T-helper 17 cell (primary cell): ENCODE data around the gene SRGAP2B. TPM values are rescaled to one million over a fixed set of nuclear protein-coding genes. Genes with fewer than 3 reads are reported as not detected.
"Not testable (repeated sequence)": the region's sequence is repeated elsewhere in the genome, so short reads cannot be mapped to it uniquely, and the experiment has no call there.

Experiments used
- ATAC-seq: fragments of 150-1000 bp; cut with Tn5 transposase; 2 replicates; pipeline ENCODE4 v1.10.0; 2021; ENCODE audit warnings: mild to moderate bottlenecking, moderate library complexity
- DNase-seq, 3 donors: peaks; one replicate each; pipeline versions ENCODE4 v3.0.0 to v3.0.0-alpha.2; 2020 to 2021
- H3K9me3 ChIP-seq: one replicate; pipeline ENCODE4 v1.7.0; 2013; ENCODE audit warnings: low read length, mild to moderate bottlenecking; ENCODE audit not compliant: control insufficient read depth, poor library complexity, severe bottlenecking
- H3K27ac Mint-ChIP-seq: one replicate; pipeline ENCODE4 v1.8.0; 2022; ENCODE audit warnings: mild to moderate bottlenecking, moderate library complexity, mixed read lengths
- H3K27me3 Mint-ChIP-seq: one replicate; pipeline ENCODE4 v1.8.0; 2022; ENCODE audit warnings: mixed read lengths
- H3K36me3 Mint-ChIP-seq: one replicate; pipeline ENCODE4 v1.8.0; 2022; ENCODE audit warnings: low read depth, mixed read lengths
- H3K4me1 Mint-ChIP-seq: one replicate; pipeline ENCODE4 v1.8.0; 2022; ENCODE audit warnings: mild to moderate bottlenecking, mixed read lengths
- H3K4me3 Mint-ChIP-seq: one replicate; pipeline ENCODE4 v1.8.0; 2022; ENCODE audit warnings: mild to moderate bottlenecking, moderate library complexity, mixed read lengths
- total RNA-seq, 4 donors: library from RNA in 2 of 4; stranded (reverse) in 2 of 4; gene quantifications; one replicate each; pipeline ENCODE4 v1.2.3 and lab custom pipeline; 2022 to 2026

The SRGAP2B gene
- total RNA-seq, 2 donors from 2014 or later: 22.5 to 23.0 TPM

DNA sequence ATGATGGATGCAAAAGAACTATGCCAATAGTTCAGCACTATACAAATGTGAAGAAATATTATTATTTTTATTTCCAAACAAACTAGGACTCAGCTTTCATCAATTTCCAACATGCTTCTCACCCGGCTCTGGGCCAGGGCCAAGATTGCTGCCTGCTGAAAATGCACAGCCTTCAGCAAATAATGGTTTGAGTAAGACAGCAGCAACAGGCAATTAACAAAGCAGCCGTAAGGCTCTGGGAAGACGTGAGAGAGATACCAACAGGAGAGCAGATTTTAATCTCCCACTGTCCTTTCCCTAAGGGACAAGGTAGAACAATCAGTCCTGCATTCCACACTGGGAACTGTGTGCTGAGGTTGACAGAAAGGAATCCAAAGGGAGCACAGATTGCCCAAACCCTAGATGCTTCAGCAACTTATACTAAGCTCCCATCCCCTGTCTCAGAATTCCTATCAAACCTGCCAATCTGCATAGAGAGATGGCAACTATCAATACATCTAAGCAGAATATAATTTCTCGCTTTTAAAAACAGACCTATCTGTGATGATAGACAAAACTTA lies 134.1 kb downstream of the SRGAP2B start:
- H3K9me3 ChIP-seq, H3K4me1 Mint-ChIP-seq, DNase-seq, H3K27me3 Mint-ChIP-seq, H3K27ac Mint-ChIP-seq, ATAC-seq, H3K36me3 Mint-ChIP-seq, H3K4me3 Mint-ChIP-seq: not testable (repeated sequence)

DNA sequence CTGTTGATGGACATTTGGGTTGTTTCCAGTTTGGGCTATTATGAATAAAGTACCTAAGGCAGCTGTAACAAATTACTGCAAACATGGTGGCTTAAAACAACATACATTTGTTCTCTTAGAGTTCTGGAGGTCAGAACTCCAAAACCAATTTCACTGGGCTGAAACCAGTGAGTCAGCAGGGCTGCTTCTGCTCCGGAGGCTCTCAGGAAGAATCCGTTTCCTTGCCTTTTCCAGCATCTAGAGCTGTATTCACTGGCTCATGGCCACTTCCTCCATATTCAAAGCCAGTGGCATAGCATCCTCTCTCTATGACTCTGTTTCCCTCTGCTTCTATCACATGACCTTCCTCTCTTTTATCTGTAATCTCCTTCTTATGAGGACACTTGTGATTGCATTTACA lies 146.7 kb downstream of the SRGAP2B start:
- H3K27ac Mint-ChIP-seq, H3K9me3 ChIP-seq, DNase-seq, ATAC-seq, H3K36me3 Mint-ChIP-seq, H3K4me3 Mint-ChIP-seq, H3K27me3 Mint-ChIP-seq, H3K4me1 Mint-ChIP-seq: not testable (repeated sequence)

DNA sequence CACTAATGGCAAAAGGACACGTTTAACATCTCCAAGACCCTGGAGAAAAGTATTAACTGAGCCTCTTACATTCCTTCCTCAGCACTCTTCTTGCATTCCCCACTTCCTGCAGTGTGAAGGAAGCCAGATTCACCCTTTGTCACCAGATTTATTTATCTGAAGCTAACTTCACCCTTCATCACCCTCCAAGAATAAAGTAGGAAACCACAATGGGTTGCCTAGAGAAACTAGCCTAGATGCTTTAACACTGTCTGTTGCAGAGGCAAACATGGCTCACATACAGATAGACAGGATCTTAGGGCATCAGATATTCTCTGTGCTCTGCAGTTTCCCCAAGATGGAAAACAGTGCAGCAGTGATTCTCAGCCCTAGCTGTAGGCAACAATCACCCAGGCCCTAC lies 147.6 kb downstream of the SRGAP2B start:
- not testable (repeated sequence) for DNase-seq, H3K27me3 Mint-ChIP-seq, H3K4me1 Mint-ChIP-seq, H3K9me3 ChIP-seq, H3K27ac Mint-ChIP-seq, H3K4me3 Mint-ChIP-seq, H3K36me3 Mint-ChIP-seq, ATAC-seq

DNA sequence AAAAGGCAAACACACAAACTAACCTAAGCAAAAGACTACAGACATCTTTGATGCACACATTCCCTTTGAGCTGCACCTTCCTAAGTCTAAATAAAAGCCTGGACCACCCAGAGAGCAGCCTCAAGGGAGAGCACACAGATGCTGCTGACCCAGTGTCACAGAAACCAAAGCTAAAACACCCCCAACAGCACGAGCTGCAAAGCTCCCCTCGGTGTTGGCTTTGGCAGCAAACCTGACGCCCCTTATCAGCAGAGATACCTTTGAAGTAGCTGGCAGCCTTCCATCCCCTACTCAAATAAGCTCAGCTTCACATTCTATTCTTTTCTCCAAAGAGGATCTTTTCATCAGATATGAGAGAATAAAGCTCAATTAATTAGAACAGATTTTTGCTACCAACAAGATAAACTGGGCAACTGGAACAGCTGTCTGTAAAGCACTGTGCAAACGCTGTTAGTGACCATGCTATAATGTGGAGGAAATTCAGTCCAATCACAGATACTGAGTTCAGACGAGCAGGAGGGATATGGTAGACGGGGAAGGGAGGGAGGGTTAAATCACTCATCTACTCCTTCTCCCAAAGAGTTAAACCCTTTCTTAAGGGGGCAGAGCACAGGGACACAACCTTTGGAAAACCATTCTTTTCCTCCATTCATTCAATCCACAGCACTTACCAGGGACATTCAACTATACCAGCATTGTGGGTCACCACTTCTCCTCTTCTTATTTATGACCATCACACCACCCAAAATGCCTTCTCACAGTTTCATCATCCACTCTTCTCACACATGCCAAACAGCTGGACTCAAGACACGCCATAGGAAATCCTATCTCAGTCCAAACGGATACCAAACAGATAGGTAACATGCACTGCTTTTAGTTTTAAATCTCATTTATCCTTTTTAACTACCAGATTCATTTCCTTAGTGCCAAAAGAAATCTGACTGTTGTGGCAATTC lies 148.3 kb downstream of the SRGAP2B start:
- not testable (repeated sequence) for H3K9me3 ChIP-seq, ATAC-seq, H3K27me3 Mint-ChIP-seq, DNase-seq, H3K36me3 Mint-ChIP-seq, H3K4me1 Mint-ChIP-seq, H3K4me3 Mint-ChIP-seq, H3K27ac Mint-ChIP-seq

DNA sequence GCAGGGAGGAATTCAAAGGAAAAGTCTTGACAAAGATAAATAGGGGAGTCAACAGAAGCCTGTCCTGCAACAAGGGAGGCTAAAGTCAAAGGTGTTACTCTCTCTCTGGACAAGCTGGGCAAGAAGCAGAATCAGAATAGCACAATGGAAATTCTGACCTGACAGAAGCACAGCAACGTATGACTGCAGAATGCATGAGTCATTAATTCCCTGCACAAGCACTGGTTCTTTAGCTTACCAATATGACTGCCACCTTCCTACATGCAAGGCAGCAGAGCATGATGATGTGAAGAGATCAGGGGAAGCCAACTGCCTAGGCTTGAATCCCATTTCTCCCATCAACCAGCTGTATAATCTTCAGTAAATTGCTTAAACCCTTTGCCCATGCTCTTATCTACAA lies 153.4 kb downstream of the SRGAP2B start:
- not testable (repeated sequence) for H3K36me3 Mint-ChIP-seq, H3K4me3 Mint-ChIP-seq, H3K27me3 Mint-ChIP-seq, H3K4me1 Mint-ChIP-seq, H3K9me3 ChIP-seq, DNase-seq, ATAC-seq, H3K27ac Mint-ChIP-seq

DNA sequence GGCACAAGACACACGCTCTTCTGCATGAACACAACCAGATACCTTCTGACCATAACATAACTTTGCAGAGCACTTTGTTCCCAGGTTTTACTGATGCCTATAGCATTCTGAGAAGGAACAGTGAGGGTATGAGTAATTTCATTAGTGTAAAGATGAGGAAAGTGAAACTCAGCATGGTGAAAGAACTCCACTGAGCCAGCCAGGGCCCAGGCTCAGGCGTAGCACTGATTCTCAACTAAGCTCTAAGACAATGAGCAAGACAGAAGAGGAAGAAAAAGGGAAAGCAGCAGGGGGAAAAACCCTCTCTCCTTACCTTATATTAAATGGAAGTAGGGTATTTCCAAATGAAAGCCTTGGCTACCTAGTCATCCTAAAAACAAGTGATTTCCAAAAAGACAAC lies 155.1 kb downstream of the SRGAP2B start:
- H3K4me1 Mint-ChIP-seq, H3K9me3 ChIP-seq, H3K27ac Mint-ChIP-seq, H3K27me3 Mint-ChIP-seq, H3K4me3 Mint-ChIP-seq, DNase-seq, H3K36me3 Mint-ChIP-seq: not testable (repeated sequence)
- ATAC-seq: peak; percentile 27

DNA sequence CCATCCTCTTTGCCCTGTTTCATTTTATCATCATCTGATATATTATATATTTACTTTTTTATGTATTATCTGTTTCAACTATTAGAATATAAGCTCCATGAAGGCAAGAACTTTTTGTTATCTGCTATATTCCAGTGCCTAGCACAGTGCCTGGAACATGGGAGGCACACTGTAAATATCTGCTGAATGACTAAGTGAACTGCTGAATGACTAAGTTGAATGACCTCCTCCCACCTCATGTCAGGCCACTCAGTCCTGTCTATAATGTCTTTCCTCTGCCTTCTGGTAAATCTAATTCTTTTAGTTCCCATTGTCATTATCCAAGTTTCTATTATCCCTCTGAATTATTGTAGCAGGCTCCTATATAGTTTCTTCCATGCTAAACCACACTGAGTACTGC lies 156.5 kb downstream of the SRGAP2B start:
- H3K4me3 Mint-ChIP-seq, H3K36me3 Mint-ChIP-seq, H3K27ac Mint-ChIP-seq, DNase-seq, H3K27me3 Mint-ChIP-seq, ATAC-seq, H3K9me3 ChIP-seq, H3K4me1 Mint-ChIP-seq: not testable (repeated sequence)

DNA sequence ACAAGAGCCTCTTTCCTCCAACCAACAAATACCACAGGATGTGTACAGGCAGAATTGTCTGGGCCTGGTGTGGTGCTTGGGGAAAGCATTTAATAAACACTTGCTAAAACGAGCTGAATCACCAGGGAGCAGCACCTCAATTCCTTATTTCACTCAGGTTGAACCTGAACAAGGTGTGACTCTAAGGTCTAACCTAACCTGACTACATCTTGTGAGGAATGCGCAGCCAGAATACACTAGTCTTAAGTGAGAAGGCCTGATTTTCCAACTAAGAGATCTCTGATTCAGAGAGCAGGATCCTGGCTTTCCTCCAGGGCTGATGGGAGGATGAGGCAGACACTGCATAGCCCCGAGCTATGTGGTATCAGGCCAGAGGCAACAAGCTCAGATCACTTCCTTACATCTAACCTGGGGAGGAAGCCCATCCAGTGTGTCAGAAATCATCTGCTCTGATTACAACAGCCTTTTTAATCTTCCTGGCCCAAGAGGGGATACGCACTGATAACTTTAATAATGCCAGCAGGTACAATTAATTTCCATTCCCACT lies 158.9 kb downstream of the SRGAP2B start:
- H3K4me3 Mint-ChIP-seq, H3K36me3 Mint-ChIP-seq, DNase-seq, H3K27me3 Mint-ChIP-seq, H3K27ac Mint-ChIP-seq, H3K9me3 ChIP-seq, ATAC-seq, H3K4me1 Mint-ChIP-seq: not testable (repeated sequence)

DNA sequence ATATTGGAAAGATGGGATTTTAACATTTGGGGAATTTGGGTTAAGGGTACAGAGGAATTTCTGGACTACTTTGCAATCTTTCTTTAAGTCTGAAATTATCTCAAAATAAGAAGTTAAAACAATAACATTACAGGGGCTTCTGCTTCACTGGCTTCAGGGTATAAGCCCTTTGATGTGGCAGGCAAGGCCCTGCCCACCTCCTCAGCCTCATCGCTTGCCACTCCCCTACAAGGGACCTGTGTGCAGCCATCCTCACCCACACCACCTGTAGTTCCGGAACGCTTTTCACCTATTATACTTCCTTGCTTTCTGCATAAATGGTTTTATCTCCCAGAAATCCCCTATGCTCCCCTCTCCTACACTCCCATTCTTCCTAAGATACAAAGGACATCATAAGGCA lies 159.8 kb downstream of the SRGAP2B start:
- DNase-seq, H3K36me3 Mint-ChIP-seq, ATAC-seq, H3K4me1 Mint-ChIP-seq, H3K27ac Mint-ChIP-seq, H3K9me3 ChIP-seq, H3K4me3 Mint-ChIP-seq, H3K27me3 Mint-ChIP-seq: not testable (repeated sequence)

DNA sequence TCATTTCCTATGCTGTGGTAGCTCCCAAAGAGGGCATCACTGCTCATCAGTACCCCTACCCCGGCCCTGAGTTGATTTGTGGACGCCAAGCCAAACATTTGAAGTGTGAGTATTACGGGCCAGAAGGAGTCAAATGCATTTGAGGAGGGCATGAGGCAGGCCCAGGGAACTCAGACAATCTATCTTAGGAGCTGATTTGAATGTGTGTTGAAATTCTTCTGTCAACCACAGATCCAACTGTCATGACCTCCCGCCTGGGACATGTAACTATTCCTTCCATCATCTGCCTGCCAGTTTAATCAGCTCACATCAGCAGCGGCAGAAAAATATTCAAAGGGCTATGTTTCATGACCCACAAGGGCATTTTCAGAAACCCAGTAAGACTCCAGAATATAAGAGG lies 162.1 kb downstream of the SRGAP2B start:
- H3K9me3 ChIP-seq, H3K4me3 Mint-ChIP-seq, H3K27me3 Mint-ChIP-seq, ATAC-seq, H3K36me3 Mint-ChIP-seq, H3K27ac Mint-ChIP-seq, DNase-seq, H3K4me1 Mint-ChIP-seq: not testable (repeated sequence)

DNA sequence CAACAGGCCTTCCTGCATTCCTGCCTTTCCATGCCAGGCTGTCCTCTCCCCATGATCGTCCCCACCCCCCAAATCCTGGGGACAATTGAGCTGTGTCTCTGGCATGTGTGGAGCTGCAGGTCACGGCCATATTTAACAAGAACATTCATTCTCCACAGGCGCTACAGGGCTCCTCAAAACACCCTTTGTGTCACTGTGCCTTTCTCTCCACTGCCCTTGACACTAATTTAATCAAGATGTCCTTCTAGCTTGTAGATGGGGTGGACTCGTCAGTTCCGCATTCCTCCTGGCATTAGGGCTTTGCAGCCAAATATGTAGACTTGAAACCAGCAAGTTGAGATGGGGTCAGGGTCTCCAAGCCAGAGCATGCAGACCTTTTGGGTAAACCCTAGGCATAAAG lies 163.0 kb downstream of the SRGAP2B start:
- H3K4me1 Mint-ChIP-seq, H3K27me3 Mint-ChIP-seq, DNase-seq, ATAC-seq, H3K27ac Mint-ChIP-seq, H3K4me3 Mint-ChIP-seq, H3K9me3 ChIP-seq, H3K36me3 Mint-ChIP-seq: not testable (repeated sequence)

DNA sequence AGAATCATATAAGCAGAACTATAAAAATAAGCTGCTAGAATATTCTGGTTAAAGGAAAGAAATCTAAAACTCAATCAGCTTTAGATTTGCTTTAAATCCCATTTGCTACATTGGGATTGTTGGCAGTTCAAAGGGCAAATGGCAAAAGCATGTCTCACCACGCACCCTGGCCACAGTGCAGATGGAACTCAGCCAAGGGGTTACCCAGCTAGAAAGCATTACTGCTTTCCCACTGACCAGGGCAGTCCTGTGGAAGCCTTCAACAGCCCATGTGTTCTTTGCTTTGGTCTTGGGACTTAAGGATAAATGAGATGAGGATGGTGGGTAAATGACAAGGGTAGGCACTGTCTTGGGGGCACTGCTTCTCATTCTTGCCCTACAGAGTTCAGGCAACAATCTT lies 163.6 kb downstream of the SRGAP2B start:
- H3K9me3 ChIP-seq, DNase-seq, H3K4me3 Mint-ChIP-seq, H3K4me1 Mint-ChIP-seq, H3K27me3 Mint-ChIP-seq, H3K27ac Mint-ChIP-seq, ATAC-seq, H3K36me3 Mint-ChIP-seq: not testable (repeated sequence)

DNA sequence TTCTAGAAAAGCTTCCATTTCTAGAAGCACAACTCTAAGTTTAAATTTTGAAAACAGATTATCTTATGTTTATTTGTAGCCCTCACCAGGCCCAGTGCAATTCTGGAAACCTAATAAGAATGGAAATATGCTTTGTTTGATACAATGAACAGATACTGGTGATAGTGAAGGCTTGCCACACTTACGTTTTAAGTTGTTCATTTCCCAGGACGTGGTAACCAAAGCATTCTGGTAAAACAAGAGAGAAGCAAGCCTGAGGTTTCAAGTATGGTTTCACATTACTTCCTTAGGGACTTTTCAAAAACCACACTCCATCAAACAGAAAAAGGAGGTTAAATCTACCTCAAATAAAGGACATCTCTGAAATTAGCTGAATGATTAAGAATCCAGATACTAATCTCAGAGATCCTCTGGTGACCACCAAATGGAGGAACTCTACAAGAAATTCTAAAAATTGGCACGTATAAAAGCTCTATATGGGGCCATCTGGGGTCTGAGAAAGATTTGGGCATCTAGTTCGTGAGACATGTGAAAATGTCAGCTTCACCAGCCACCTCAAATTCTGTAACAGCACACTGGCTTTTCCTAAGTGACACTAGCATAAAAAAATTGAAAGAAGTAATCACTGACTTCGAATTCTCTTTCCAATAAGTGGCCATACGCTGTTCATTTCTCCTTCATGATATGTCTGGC lies 164.9 kb downstream of the SRGAP2B start:
- not testable (repeated sequence) for H3K4me1 Mint-ChIP-seq, H3K9me3 ChIP-seq, DNase-seq, H3K36me3 Mint-ChIP-seq, H3K4me3 Mint-ChIP-seq, H3K27me3 Mint-ChIP-seq, H3K27ac Mint-ChIP-seq
- ATAC-seq: peak; percentile 92
